Adrenal gland (tissue), 5 donors: ENCODE results near the gene HOXD10.

Source experiments
- CTCF ChIP-seq, 6 experiments: fragments of 450-650 bp in 4 of 6; fragments of 200-600 bp in 2 of 6; sonication (generic) in 1 of 6; IDR thresholded peaks; 1 replicate in 5 of 6; 2 replicates in 1 of 6; pipeline versions ENCODE4 v1.5.1 to v1.8.0; 2016 to 2021; ENCODE audit warnings: antibody characterized with exemption in 6 of 6, mild to moderate bottlenecking in 2 of 6, moderate library complexity in 1 of 6
- POLR2A ChIP-seq, 2 donors: fragments of 450-650 bp; IDR thresholded peaks; one replicate each; pipeline ENCODE4 v1.6.1; 2017; ENCODE audit warnings: antibody characterized with exemption in 2 of 2, mild to moderate bottlenecking in 2 of 2, moderate library complexity in 1 of 2
- donor health status: DM: no; HTN: no; CAD: no.

- TF ChIP-seq CTCF (IDR thresholded peaks at IDR 0.05) (no peak), POLR2A (IDR thresholded peaks at IDR 0.05) (no peak)
These were observed 11.8 kb downstream of the HOXD10 start for GRCh38 chr2:176128172-176128981.
